Spleen (tissue), 7 donors: Measurements from ENCODE around the gene PEX11B.

Experiments used
- POLR2A ChIP-seq, 3 donors: fragments of 450-650 bp; IDR thresholded peaks; one replicate each; pipeline ENCODE4 v1.5.1; 2017; ENCODE audit warnings: antibody characterized with exemption in 3 of 3, mild to moderate bottlenecking in 1 of 3
- POLR2AphosphoS5 ChIP-seq, 3 donors: sonication (generic); formaldehyde crosslinking; IDR thresholded peaks; one replicate each; pipeline ENCODE4 v1.5.1; 2017; ENCODE audit warnings: antibody characterized with exemption in 3 of 3
- TF ChIP-seq, protein P1 (sequence below), 11 experiments: fragments of 200-600 bp in 7 of 11; fragments of 450-650 bp in 4 of 11; sonication (generic) in 4 of 11; IDR thresholded peaks in 8 of 11; conservative IDR thresholded peaks in 3 of 11; 1 replicate in 7 of 11; 2 replicates in 4 of 11; pipeline versions ENCODE4 v1.4.0 to v1.8.0; 2016 to 2021; ENCODE audit warnings: antibody characterized with exemption in 11 of 11, inconsistent platforms in 4 of 11, mild to moderate bottlenecking in 1 of 11
- donor health status: DM: no; HTN: no; CAD: no; lungs with moderate emphysema.
- donor health status: DM: no; HTN: no; CAD: no.
- donor health status: DM: no; HTN: no; CAD: no.

GRCh38 chr1:145956361-145956760, 37.8 kb upstream of the PEX11B start:
- TF ChIP-seq POLR2AphosphoS5 (IDR thresholded peaks at IDR 0.05) (no peak), POLR2A (IDR thresholded peaks at IDR 0.05) (no peak)
- TF ChIP-seq, protein P1, sequence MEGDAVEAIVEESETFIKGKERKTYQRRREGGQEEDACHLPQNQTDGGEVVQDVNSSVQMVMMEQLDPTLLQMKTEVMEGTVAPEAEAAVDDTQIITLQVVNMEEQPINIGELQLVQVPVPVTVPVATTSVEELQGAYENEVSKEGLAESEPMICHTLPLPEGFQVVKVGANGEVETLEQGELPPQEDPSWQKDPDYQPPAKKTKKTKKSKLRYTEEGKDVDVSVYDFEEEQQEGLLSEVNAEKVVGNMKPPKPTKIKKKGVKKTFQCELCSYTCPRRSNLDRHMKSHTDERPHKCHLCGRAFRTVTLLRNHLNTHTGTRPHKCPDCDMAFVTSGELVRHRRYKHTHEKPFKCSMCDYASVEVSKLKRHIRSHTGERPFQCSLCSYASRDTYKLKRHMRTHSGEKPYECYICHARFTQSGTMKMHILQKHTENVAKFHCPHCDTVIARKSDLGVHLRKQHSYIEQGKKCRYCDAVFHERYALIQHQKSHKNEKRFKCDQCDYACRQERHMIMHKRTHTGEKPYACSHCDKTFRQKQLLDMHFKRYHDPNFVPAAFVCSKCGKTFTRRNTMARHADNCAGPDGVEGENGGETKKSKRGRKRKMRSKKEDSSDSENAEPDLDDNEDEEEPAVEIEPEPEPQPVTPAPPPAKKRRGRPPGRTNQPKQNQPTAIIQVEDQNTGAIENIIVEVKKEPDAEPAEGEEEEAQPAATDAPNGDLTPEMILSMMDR (IDR thresholded peaks at IDR 0.05 in 8 of 11, conservative IDR thresholded peaks at IDR 0.05 in 3 of 11), result no peak
